NT2/D1 (cell line): ENCODE measurements around the gene INSC.

Experiments
- DNase-seq: peaks from one replicate; pipeline ENCODE4 v3.0.0-alpha.2; 2011; ENCODE audit warnings: low read depth, low spot score
- H3K27me3 ChIP-seq: 2 replicates; pipeline ENCODE4 v1.6.0; 2011; ENCODE audit warnings: mild to moderate bottlenecking; ENCODE audit not compliant: insufficient read length, insufficient read depth
- H3K36me3 ChIP-seq: 2 replicates; pipeline ENCODE4 v1.6.1; 2011; ENCODE audit warnings: mild to moderate bottlenecking, low read length, mixed read lengths; ENCODE audit not compliant: insufficient read depth, insufficient read length
- H3K4me1 ChIP-seq: 2 replicates; pipeline ENCODE4 v1.5.1; 2011; ENCODE audit not compliant: insufficient read depth, insufficient read length
- H3K4me3 ChIP-seq: 2 replicates; pipeline ENCODE4 v1.5.1; 2011; ENCODE audit warnings: low read depth; ENCODE audit not compliant: insufficient read length
- H3K9ac ChIP-seq: 2 replicates; pipeline ENCODE4 v1.6.0; 2011; ENCODE audit warnings: low read depth; ENCODE audit not compliant: insufficient read length
- H3K9me3 ChIP-seq: 2 replicates; pipeline ENCODE4 v1.5.1; 2011; ENCODE audit warnings: mild to moderate bottlenecking, low read length; ENCODE audit not compliant: insufficient read depth
- SUZ12 ChIP-seq: IDR thresholded peaks from 2 replicates; pipeline ENCODE4 v1.6.1; 2011; ENCODE audit not compliant: insufficient read length, insufficient read depth; ENCODE audit errors: extremely low read depth
- YY1 ChIP-seq: IDR thresholded peaks from 2 replicates; pipeline ENCODE4 v1.6.1; 2011; ENCODE audit not compliant: insufficient read length, insufficient read depth
- ZNF274 ChIP-seq: IDR thresholded peaks from 2 replicates; pipeline ENCODE4 v1.6.1; 2011; ENCODE audit warnings: mild to moderate bottlenecking, low read depth, low read length

Gene INSC

DNA sequence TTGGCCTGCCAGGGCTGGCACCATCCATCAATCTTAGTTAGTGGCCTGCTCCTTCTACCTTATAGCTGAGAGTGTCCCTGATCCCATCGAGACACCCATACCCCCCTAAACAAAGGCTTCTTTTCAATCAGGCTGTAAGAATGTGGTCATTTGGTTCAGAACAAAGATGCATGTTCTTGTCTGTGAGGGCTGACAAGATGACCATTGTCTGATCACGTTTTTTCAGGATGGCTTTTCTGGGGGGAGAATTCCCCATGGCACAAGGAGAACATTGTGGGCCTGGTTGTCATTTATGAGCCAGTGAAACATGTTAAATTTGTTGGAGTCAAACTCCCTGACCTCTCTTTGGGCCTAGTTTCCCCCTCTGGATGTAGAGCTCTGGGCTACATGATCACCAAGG, 160.4 kb downstream of the INSC start:
- no peak overlapping the region for H3K4me3 ChIP-seq
- TF ChIP-seq YY1 (no peak), ZNF274 (no peak)
- no peaks in the 10 kb centered on the region for H3K27me3 ChIP-seq
- no peaks in the 10 kb centered on the region for H3K36me3 ChIP-seq
- no peak overlapping the region for H3K9ac ChIP-seq
- no peaks in the 10 kb centered on the region for H3K9me3 ChIP-seq
- H3K4me1 ChIP-seq = no peaks in the 10 kb centered on the region
- DNase-seq = no peak

DNA sequence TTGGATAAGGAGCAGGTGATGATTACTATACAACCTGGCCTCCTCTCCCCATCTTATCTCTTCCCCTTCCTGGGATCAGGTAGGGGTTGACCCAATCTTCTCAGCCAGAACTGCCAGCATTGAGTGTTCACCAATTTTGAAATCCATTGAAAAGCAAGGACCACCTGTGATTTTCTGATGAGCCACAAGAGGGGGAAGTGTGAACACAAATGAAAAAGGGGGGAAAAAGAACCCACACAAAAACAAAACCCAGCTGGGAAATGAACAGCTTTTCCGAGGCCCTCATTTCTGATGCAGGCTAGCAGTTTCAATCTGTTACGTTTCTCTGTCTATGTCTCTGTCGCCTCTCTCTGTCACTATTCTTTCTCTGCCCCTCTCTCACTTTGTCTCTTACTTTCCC, 161.9 kb downstream of the INSC start:
- DNase-seq = no peak
- Histone ChIP-seq H3K36me3 (no peaks in the 10 kb centered on the region), H3K4me1 (no peaks in the 10 kb centered on the region), H3K27me3 (no peaks in the 10 kb centered on the region), H3K9me3 (no peaks in the 10 kb centered on the region), H3K9ac (no peak overlapping the region), H3K4me3 (no peak overlapping the region)
- TF ChIP-seq YY1 (no peak), SUZ12 (no peak), ZNF274 (no peak)

DNA sequence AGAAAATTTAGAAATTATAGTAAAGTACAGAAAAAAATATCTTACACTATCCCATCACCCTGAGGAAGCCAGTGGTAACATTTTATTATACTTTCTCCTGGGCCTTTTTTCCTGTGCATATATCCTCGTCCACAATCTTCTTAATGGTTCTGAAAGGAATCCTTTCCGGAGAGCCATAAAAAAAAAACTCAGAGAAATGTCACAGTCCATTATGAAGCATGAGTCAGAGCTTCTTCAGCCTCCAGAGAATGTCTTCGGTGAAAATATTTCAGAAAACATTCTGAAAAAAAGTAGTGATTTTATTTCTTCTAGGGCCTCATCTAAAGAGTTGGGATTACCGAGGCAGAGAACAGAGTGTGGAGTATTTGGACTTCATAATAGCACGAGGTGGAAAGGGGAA, 163.4 kb downstream of the INSC start:
- no peak for DNase-seq
- H3K27me3 ChIP-seq = no peaks in the 10 kb centered on the region
- TF ChIP-seq YY1 (no peak), SUZ12 (no peak), ZNF274 (no peak)
- H3K4me3 ChIP-seq = no peak overlapping the region
- no peaks in the 10 kb centered on the region for H3K4me1 ChIP-seq
- H3K9ac ChIP-seq = no peak overlapping the region
- H3K9me3 ChIP-seq = no peaks in the 10 kb centered on the region
- H3K36me3 ChIP-seq = no peaks in the 10 kb centered on the region

DNA sequence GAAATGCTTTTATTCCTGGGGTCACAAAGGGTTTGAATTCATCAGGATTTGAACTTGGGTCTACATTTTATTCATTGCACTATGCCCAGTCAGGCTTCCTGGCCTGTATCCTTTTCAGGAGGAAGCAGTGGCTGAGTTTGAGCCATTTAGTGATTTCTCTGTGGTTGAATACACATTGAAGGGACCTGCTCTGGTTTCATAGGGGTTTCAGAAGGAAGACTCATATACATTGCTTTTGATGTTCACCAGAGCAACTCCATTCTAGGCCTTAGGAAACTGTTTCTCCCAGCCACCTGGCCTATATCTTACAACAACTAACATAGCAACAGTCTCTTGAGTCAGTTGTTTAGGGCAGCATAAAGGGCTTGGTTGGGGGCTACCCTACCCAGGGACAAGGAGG, 165.7 kb downstream of the INSC start:
- TF ChIP-seq SUZ12 (no peak), ZNF274 (no peak), YY1 (no peak)
- Histone ChIP-seq H3K9ac (no peak overlapping the region), H3K36me3 (no peaks in the 10 kb centered on the region), H3K27me3 (no peaks in the 10 kb centered on the region), H3K4me1 (no peaks in the 10 kb centered on the region), H3K4me3 (no peak overlapping the region), H3K9me3 (no peaks in the 10 kb centered on the region)
- no peak for DNase-seq

DNA sequence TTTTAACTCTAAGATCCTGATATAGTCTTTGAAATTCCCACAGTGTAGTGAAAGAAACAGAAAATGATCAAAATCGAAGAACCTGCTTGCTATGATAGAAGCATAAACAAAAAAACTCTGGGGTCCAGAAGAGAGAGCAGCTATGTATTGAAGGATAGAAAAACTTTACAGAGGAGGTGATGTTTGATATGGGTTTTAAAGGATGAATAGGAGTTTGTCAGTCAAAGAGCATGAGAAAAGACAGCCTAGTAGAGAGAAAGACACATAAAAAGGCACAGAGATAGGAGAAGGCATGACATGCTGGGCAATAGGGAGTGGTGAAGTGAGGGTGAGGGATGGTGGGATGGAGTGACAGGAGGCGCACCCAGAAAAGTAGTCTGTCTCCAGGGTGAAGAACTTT, 168.0 kb downstream of the INSC start:
- TF ChIP-seq YY1 (no peak), ZNF274 (no peak), SUZ12 (no peak)
- Histone ChIP-seq H3K4me3 (no peak overlapping the region), H3K9me3 (no peaks in the 10 kb centered on the region), H3K27me3 (no peaks in the 10 kb centered on the region), H3K36me3 (no peaks in the 10 kb centered on the region), H3K4me1 (no peaks in the 10 kb centered on the region), H3K9ac (no peak overlapping the region)
- DNase-seq = no peak

DNA sequence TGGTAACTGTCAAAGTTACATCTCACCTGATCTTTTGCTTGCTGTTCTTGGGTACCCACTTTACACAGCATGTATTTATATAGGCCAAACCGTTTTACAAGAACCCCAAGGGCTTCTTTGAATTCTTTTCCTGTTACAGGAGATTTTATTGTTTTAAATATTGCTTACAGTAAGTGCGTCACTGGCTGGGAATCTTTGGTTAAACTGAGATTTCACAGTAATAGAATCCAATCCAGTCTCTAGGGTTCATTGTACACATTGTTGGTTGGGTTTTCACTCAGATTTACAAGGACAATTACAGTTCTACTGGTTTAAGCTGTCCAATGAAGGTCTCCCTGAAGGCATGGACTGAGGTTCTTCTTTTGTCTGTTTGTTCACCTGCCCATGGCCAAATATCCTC, 171.7 kb downstream of the INSC start:
- no peak overlapping the region for H3K4me3 ChIP-seq
- no peaks in the 10 kb centered on the region for H3K36me3 ChIP-seq
- no peaks in the 10 kb centered on the region for H3K27me3 ChIP-seq
- TF ChIP-seq SUZ12 (no peak), ZNF274 (no peak), YY1 (no peak)
- H3K4me1 ChIP-seq = no peaks in the 10 kb centered on the region
- DNase-seq = no peak
- no peak overlapping the region for H3K9ac ChIP-seq
- H3K9me3 ChIP-seq = no peaks in the 10 kb centered on the region

DNA sequence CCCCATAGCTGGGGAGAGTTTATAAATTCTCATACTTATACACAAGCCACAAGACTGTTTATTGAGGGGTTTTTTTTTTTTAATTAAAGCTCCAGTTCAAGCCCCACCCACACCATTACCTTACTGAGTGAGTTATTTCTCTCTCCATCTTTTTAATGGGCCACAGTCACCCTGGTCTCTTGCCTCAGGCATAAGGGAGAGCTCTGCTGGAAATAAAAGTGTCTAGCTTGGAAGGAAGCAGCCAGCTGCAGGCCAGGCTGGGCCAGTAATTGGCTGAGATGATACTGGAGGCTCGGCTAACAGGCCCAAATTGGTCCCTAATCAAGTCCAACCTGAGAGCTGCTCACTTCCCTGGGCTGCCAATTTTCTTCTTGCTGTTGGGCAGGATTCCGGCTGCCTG, 174.1 kb downstream of the INSC start:
- Histone ChIP-seq H3K9ac (no peak overlapping the region), H3K4me1 (no peaks in the 10 kb centered on the region), H3K9me3 (no peaks in the 10 kb centered on the region), H3K4me3 (no peak overlapping the region), H3K36me3 (no peaks in the 10 kb centered on the region), H3K27me3 (no peaks in the 10 kb centered on the region)
- no peak for DNase-seq
- no peak for TF ChIP-seq SUZ12
- TF ChIP-seq ZNF274 = no peak
- no peak for TF ChIP-seq YY1

DNA sequence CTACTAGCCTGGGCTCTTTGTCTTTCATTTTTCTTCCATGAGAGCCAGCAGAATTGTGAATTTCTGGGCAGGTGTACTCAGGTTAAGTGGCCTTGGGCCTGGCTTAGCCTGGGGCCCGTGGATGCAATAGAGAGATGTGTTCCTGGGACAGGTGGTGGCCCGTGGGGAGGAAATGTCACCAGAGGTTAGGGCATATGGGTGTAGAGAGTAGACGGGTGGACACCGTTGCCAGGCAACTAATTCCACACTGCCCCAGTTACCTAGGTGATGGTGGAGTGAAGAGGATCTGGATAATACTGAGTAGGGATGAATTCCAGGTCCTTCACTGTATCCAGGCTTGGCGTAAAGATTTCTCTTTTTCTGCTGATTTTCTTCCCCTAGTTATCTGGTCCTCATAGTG, 175.0 kb downstream of the INSC start:
- Histone ChIP-seq H3K4me1 (no peaks in the 10 kb centered on the region), H3K27me3 (no peaks in the 10 kb centered on the region), H3K9me3 (no peaks in the 10 kb centered on the region), H3K4me3 (no peak overlapping the region), H3K9ac (no peak overlapping the region), H3K36me3 (no peaks in the 10 kb centered on the region)
- no peak for TF ChIP-seq YY1
- no peak for TF ChIP-seq SUZ12
- TF ChIP-seq ZNF274 = no peak
- no peak for DNase-seq
